PC-9 (cell line): Measurements from ENCODE around the gene MACROD2. TPM values are rescaled to one million over a fixed set of nuclear protein-coding genes. Genes with fewer than 3 reads are reported as not detected.

Source experiments
- BruUV-seq: library from RNA; stranded (reverse); fragments of 400-500 nt; replicated peaks from 2 replicates; lab custom pipeline; 2021; lab: Mats Ljungman, UMichigan
- CTCF ChIA-PET: fragments of 300-600 bp; sonication (Branson Sonifier 250); formaldehyde crosslinking; loops from one replicate; lab custom pipeline; 2022; ENCODE audit warnings: antibody characterized with exemption; lab: Charles Lee
- POLR2A ChIA-PET: fragments of 300-600 bp; sonication (Branson Sonifier 250); formaldehyde crosslinking; loops from one replicate; lab custom pipeline; 2022; ENCODE audit warnings: antibody characterized with exemption; ENCODE audit not compliant: unreplicated experiment; lab: Charles Lee
- DNase-seq, 2 experiments: peaks; one replicate each; pipeline versions ENCODE4 v3.0.0 to v3.0.0-alpha.2; 2015 to 2022; ENCODE audit warnings: mixed read lengths in 1 of 2
- H2AFZ ChIP-seq: fragments of 200-600 bp; sonication (generic); 2 replicates; pipeline ENCODE4 v1.8.1; 2017; ENCODE audit warnings: antibody characterized with exemption
- H3F3A ChIP-seq: fragments of 200-600 bp; sonication (generic); 2 replicates; pipeline ENCODE4 v1.8.1; 2017; ENCODE audit warnings: antibody characterized with exemption, mild to moderate bottlenecking, low read depth; ENCODE audit not compliant: insufficient read depth
- H3K27ac ChIP-seq: fragments of 200-600 bp; sonication (generic); 2 replicates; pipeline ENCODE4 v1.6.1; 2016; ENCODE audit warnings: mixed run types
- H3K27me3 ChIP-seq: fragments of 200-600 bp; sonication (generic); 2 replicates; pipeline ENCODE4 v1.6.1; 2016; ENCODE audit warnings: low read depth, mixed run types; ENCODE audit not compliant: insufficient read depth
- H3K36me3 ChIP-seq: fragments of 200-600 bp; sonication (generic); 2 replicates; pipeline ENCODE4 v1.6.1; 2016; ENCODE audit warnings: low read depth, mixed run types
- H3K4me1 ChIP-seq: fragments of 200-600 bp; sonication (generic); replicated peaks from 2 replicates; pipeline ENCODE4 v1.6.1; 2016; ENCODE audit warnings: mixed run types; ENCODE audit not compliant: insufficient read depth
- H3K4me2 ChIP-seq: fragments of 200-600 bp; sonication (generic); 2 replicates; pipeline ENCODE4 v1.6.1; 2017; ENCODE audit warnings: mixed run types
- H3K4me3 ChIP-seq: fragments of 200-600 bp; sonication (generic); 2 replicates; pipeline ENCODE4 v1.6.1; 2016; ENCODE audit warnings: mixed run types
- H3K79me2 ChIP-seq: fragments of 200-600 bp; sonication (generic); 2 replicates; pipeline ENCODE4 v1.6.1; 2017; ENCODE audit warnings: low read depth, mixed run types
- H3K9me2 ChIP-seq: fragments of 200-600 bp; sonication (generic); 2 replicates; pipeline ENCODE4 v1.8.1; 2017; ENCODE audit warnings: mild to moderate bottlenecking; ENCODE audit not compliant: insufficient read depth
- H3K9me3 ChIP-seq: fragments of 200-600 bp; sonication (generic); 2 replicates; pipeline ENCODE4 v1.8.1; 2016; ENCODE audit warnings: low read depth; ENCODE audit not compliant: insufficient read depth
- H4K20me1 ChIP-seq: fragments of 200-600 bp; sonication (generic); 2 replicates; pipeline ENCODE4 v1.8.1; 2017; ENCODE audit not compliant: insufficient read depth
- EZH2 ChIP-seq: fragments of 200-600 bp; sonication (generic); IDR thresholded peaks from 2 replicates; pipeline ENCODE4 v1.8.0; 2017; ENCODE audit warnings: antibody characterized with exemption, low read depth
- intact Hi-C: fragments of 100-400 bp; cut with micrococcal nuclease; formaldehyde crosslinking; loops from one replicate; pipeline ENCODE4 v1.10.0; 2022; ENCODE audit not compliant: unreplicated experiment
- total RNA-seq: library from RNA; stranded (reverse); gene quantifications from 2 replicates; pipeline ENCODE4 v1.2.3, GENCODE V29; 2021
- TF ChIP-seq, protein P1 (sequence below): fragments of 200-600 bp; sonication (generic); conservative IDR thresholded peaks from 2 replicates; pipeline ENCODE4 v1.6.1; 2017; ENCODE audit warnings: mixed run types, antibody characterized with exemption, mild to moderate bottlenecking, moderate library complexity

The MACROD2 gene
- total RNA-seq, 1 experiment from 2014 or later: 11.4 TPM

DNA sequence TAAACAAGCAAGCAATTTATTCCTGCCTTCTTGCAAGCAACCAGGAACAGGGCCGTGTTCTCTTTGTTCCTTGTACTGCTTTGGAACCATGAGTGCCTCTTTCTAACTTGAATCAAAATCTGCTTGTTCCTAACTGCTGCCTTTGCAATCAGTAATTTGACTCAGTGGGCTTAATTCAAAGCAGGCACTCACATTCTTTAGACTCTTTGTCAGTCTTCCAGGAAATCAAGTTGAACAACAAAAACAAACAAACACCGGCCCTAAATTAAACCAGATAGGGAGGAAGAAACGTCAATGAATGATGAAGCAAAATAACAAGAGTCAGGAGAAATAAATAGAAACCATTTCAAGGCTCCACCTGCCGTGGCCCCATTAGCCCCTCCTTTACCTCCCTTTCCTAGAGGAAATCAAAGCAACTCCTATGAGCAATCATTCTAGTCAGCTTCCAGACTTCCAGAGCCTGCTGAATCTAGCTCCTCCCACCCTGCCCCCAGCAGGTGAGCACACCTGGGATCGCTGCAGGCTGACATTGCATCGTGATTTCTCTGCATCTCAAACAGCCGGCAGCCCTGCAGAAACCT lies 924.3 kb downstream of the MACROD2 start:
- Histone ChIP-seq H3K79me2 (no peaks in the 10 kb centered on the region), H3K9me3 (no peaks in the 10 kb centered on the region), H3K9me2 (no peaks in the 10 kb centered on the region), H3F3A (peaks cover 14% of the 10 kb centered on the region; the same call in 1 of the 2 replicates), H3K4me2 (peak overlapping the region; percentile 69), H2AFZ (peak overlapping the region; percentile 73), H3K4me1 (peaks cover 24% of the 10 kb centered on the region), H3K36me3 (no peaks in the 10 kb centered on the region), H4K20me1 (no peaks in the 10 kb centered on the region), H3K4me3 (peak overlapping the region; percentile 43; the same call in 1 of the 2 replicates), H3K27me3 (no peaks in the 10 kb centered on the region), H3K27ac (peak overlapping the region; percentile 63)
- ChIA-PET POLR2A (interaction anchor here (0.6 kb wide), 1 partner anchor 39 kb away, joined by 4 read pairs; no protein-coding TSS in a partner anchor), CTCF (no interaction called here)
- TF ChIP-seq, protein P1, sequence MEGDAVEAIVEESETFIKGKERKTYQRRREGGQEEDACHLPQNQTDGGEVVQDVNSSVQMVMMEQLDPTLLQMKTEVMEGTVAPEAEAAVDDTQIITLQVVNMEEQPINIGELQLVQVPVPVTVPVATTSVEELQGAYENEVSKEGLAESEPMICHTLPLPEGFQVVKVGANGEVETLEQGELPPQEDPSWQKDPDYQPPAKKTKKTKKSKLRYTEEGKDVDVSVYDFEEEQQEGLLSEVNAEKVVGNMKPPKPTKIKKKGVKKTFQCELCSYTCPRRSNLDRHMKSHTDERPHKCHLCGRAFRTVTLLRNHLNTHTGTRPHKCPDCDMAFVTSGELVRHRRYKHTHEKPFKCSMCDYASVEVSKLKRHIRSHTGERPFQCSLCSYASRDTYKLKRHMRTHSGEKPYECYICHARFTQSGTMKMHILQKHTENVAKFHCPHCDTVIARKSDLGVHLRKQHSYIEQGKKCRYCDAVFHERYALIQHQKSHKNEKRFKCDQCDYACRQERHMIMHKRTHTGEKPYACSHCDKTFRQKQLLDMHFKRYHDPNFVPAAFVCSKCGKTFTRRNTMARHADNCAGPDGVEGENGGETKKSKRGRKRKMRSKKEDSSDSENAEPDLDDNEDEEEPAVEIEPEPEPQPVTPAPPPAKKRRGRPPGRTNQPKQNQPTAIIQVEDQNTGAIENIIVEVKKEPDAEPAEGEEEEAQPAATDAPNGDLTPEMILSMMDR: no peak
- no peak for TF ChIP-seq EZH2
- intact Hi-C loops: loop anchor here (5.0 kb wide), 1 partner anchor 43 kb away; no protein-coding TSS in a partner anchor
- no TSS peak for BruUV-seq
- DNase-seq: peak; percentile 53 to 73

DNA sequence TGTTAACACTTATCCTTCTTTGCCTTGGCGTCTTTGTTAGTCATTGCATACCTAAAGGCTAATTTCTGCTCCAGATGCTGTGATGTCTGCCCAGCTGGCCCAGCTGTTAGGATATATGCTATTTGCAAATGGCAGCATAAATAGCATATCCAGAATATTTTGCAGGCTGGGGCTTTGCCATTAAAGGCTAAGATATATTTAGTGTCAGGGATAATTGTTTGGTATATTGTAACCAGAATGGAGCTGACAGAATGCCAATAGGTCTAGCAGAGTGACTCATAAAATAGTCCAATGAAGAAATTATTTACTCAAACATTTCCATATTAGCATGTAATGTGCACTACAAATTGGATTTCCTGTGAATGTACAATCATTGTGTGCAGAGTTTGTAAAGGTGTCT lies 926.2 kb downstream of the MACROD2 start:
- Histone ChIP-seq H3K4me1 (peaks cover 34% of the 10 kb centered on the region), H3K9me2 (no peaks in the 10 kb centered on the region), H3K4me2 (no peak overlapping the region), H3K27ac (no peak overlapping the region), H3K79me2 (no peaks in the 10 kb centered on the region), H4K20me1 (no peaks in the 10 kb centered on the region), H3K36me3 (no peaks in the 10 kb centered on the region), H3K9me3 (no peaks in the 10 kb centered on the region), H3K4me3 (no peak overlapping the region), H3K27me3 (no peaks in the 10 kb centered on the region), H3F3A (peaks cover 14% of the 10 kb centered on the region; the same call in 1 of the 2 replicates), H2AFZ (no peak overlapping the region)
- CTCF ChIA-PET: no interaction called here
- intact Hi-C loops: no loop called here
- TF ChIP-seq, protein P1: no peak
- no peak for TF ChIP-seq EZH2
- no peak for DNase-seq
- POLR2A ChIA-PET: no interaction called here
- no TSS peak for BruUV-seq

DNA sequence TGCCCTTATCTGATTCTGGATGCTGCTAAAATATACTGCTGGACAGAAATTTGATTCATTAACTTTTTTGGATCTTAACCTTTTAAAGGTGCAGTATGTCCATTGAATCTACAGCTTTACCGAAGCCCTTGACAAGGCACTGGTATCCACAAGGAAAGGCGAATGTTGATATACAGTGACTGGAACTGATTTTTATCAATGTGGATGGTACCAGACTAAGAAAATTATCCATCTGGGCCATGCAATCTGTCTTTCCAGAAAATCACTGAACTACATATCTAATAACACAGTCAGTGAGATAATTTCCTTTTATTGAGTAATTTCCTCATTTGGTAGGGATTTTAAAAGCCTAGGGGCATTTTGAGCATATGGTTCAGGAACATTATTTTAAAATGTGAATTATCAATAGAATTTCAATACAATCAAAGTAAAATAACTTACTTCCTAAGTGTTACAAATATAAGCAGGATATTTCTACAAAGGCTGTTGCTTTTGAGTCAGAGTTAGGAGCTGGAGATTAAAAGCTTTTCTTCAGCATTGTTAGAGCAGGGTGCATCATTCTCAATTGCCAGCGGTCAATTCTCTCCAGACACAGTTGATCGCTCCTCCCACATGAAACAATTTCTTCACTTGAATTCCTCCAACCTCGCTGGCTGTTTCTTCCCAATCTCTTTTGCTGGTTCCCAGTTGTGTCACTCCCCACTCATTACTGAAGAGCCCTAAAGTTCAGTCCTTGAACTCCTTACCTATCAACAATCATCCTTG lies 927.4 kb downstream of the MACROD2 start:
- CTCF ChIA-PET: no interaction called here
- POLR2A ChIA-PET: no interaction called here
- H3K9me2 ChIP-seq: no peaks in the 10 kb centered on the region
- no peak overlapping the region for H3K4me3 ChIP-seq
- intact Hi-C loops: no loop called here
- H3F3A ChIP-seq: peaks cover 14% of the 10 kb centered on the region; the same call in 1 of the 2 replicates
- H2AFZ ChIP-seq: no peak overlapping the region
- H3K79me2 ChIP-seq: no peaks in the 10 kb centered on the region
- peaks cover 34% of the 10 kb centered on the region for H3K4me1 ChIP-seq
- no peak overlapping the region for H3K4me2 ChIP-seq
- TF ChIP-seq, protein P1: no peak
- no peak for TF ChIP-seq EZH2
- no peak overlapping the region for H3K27ac ChIP-seq
- H3K27me3 ChIP-seq: no peaks in the 10 kb centered on the region
- H3K9me3 ChIP-seq: no peaks in the 10 kb centered on the region
- no peaks in the 10 kb centered on the region for H3K36me3 ChIP-seq
- no peak for DNase-seq
- H4K20me1 ChIP-seq: no peaks in the 10 kb centered on the region
- BruUV-seq: no TSS peak
